SU-DHL-6 (cell line): Measurements from ENCODE around the gene RPL12.

Experiments used
- CTCF ChIP-seq: fragments of 200-600 bp; sonication (generic); IDR thresholded peaks from one replicate; pipeline ENCODE4 v1.5.1; 2017; ENCODE audit warnings: antibody characterized with exemption, mild to moderate bottlenecking, low read length, moderate library complexity; ENCODE audit not compliant: insufficient read depth, poor library complexity, severe bottlenecking
- EZH2phosphoT487 ChIP-seq: fragments of 200-600 bp; sonication (generic), shearing (Covaris generic); conservative IDR thresholded peaks from 2 replicates; pipeline ENCODE4 v1.6.1; 2018; ENCODE audit warnings: mild to moderate bottlenecking, antibody characterized with exemption, low read length, moderate library complexity, mixed read lengths

DNA sequence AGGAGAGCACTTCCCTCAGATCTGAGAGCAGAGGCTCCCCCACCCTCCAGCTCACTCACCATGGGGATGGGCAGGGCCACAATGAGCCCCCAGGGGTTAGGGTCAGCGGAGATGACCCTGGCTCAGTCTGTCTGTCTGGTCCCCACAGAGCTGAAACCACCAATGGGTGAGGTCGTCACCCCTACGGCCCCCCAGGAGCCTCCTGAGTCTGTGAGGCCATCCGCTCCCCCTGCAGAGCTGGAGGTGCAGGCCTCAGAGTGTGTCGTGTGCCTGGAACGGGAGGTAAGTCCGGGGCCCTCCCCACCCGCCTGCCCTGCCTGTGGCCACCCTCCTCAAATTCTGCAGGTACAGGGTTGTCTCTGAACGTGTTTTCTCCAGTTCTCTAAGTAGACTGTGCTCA is 49.7 kb upstream of the RPL12 start:
- TF ChIP-seq EZH2phosphoT487 (no peak), CTCF (no peak)
